Lower lobe of right lung (tissue), 2 donors: ENCODE results near the gene ZNF605. TPM values are rescaled to one million over a fixed set of nuclear protein-coding genes. Genes with fewer than 3 reads are reported as not detected.

ENCODE experiments used
- ATAC-seq, 2 donors: fragments of 200-7000 bp; cut with Tn5 transposase; one replicate each; pipeline ENCODE4 v1.9.1; 2020 to 2022; ENCODE audit warnings: mild to moderate bottlenecking in 2 of 2, moderate library complexity in 2 of 2
- DNase-seq: peaks from one replicate; pipeline ENCODE4 v3.0.0-alpha.2; 2020
- H3K27ac ChIP-seq: fragments of 200-600 bp; one replicate; pipeline ENCODE4 v1.8.0; 2022
- H3K27me3 ChIP-seq: fragments of 200-600 bp; one replicate; pipeline ENCODE4 v1.8.0; 2022; ENCODE audit warnings: low read depth
- H3K36me3 ChIP-seq: fragments of 200-600 bp; one replicate; pipeline ENCODE4 v1.8.0; 2022; ENCODE audit warnings: mild to moderate bottlenecking
- H3K4me1 ChIP-seq: fragments of 200-600 bp; one replicate; pipeline ENCODE4 v1.8.0; 2022
- H3K4me3 ChIP-seq: fragments of 200-600 bp; one replicate; pipeline ENCODE4 v1.8.0; 2022; ENCODE audit warnings: mild to moderate bottlenecking
- H3K9me3 ChIP-seq: fragments of 200-600 bp; one replicate; pipeline ENCODE4 v1.8.0; 2022
- intact Hi-C: fragments of 100-400 bp; cut with DNase I; formaldehyde crosslinking; loops from one replicate; pipeline ENCODE4 v1.11.0; 2022
- total RNA-seq: library from RNA; stranded (reverse); fragmentation: NEBNext Ultra II Directional; extraction: Animal tissue kit (Norgen Biotek cat#: 25700); gene quantifications from one replicate; pipeline ENCODE4 v1.2.1, GENCODE V29; 2021
- TF ChIP-seq, protein P1 (sequence below): fragments of 200-600 bp; IDR thresholded peaks from one replicate; pipeline ENCODE4 v1.8.0; 2022; ENCODE audit warnings: antibody characterized with exemption, mild to moderate bottlenecking
- donor health status: DM: no; HTN: yes; CAD: no; lungs with severe emphysema.

The ZNF605 gene
- total RNA-seq, 1 donor from 2014 or later = 13.3 TPM

DNA sequence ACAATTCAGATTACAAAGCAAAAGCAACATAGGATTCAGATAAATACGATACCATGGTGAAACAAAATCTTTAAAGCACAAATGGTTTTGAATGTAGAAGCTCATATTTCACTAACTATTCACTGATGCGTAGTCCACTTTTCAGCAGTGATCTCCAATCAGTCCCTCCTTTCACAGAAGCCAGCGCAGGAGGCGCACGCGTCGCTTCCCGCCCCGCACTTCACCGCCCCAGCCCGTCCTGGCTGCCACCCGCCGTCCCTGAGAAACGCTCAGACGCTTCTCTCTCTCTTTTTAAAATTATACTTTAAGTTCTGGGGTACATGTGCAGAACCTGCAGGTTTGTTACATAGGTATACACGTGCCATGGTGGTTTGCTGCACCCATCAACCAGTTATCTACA, 48.9 kb downstream of the ZNF605 start:
- H3K36me3 ChIP-seq = no peaks in the 10 kb centered on the region
- peaks cover 21% of the 10 kb centered on the region for H3K27me3 ChIP-seq
- H3K9me3 ChIP-seq = peaks cover 16% of the 10 kb centered on the region
- DNase-seq = no peak
- H3K4me3 ChIP-seq = no peak overlapping the region
- intact Hi-C loops = no loop called here
- TF ChIP-seq, protein P1, sequence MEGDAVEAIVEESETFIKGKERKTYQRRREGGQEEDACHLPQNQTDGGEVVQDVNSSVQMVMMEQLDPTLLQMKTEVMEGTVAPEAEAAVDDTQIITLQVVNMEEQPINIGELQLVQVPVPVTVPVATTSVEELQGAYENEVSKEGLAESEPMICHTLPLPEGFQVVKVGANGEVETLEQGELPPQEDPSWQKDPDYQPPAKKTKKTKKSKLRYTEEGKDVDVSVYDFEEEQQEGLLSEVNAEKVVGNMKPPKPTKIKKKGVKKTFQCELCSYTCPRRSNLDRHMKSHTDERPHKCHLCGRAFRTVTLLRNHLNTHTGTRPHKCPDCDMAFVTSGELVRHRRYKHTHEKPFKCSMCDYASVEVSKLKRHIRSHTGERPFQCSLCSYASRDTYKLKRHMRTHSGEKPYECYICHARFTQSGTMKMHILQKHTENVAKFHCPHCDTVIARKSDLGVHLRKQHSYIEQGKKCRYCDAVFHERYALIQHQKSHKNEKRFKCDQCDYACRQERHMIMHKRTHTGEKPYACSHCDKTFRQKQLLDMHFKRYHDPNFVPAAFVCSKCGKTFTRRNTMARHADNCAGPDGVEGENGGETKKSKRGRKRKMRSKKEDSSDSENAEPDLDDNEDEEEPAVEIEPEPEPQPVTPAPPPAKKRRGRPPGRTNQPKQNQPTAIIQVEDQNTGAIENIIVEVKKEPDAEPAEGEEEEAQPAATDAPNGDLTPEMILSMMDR = no peak
- H3K27ac ChIP-seq = no peak overlapping the region
- ATAC-seq = no peak
- peaks cover 22% of the 10 kb centered on the region for H3K4me1 ChIP-seq

DNA sequence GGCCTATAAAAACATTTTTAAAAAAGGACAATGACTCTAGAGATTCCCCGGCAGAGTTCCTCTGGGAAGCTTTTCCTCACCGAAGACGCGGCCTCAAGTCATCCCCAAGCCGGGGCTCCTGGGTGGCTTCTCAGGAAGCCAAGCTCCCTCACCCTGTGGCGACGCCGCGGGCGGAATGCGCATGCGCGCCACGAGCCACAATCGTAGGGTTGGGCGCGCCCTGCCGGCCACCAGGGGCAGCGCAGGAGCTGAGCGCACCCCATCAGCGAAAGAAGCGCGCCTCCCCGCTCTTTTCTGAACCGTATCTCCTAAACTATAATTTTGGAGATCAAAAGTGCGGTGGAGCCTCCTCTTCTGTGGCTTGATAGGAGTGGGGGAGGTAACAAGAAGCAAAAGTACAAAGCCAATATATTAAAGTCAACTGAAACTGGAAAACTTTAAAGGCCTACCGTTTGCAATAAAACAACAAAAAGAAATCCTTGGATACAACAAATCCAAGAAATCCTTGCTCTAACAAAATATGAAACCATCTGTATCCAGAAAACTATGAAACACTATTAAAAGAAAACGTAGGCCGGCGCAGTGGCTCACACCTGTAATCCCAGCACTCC, 51.3 kb downstream of the ZNF605 start:
- ATAC-seq (peak; percentile 59 to 74), DNase-seq (peak; percentile 89)
- intact Hi-C loops = no loop called here
- Histone ChIP-seq H3K4me3 (peak overlapping the region; percentile 39), H3K36me3 (no peaks in the 10 kb centered on the region), H3K9me3 (peaks cover 6% of the 10 kb centered on the region), H3K27ac (no peak overlapping the region), H3K4me1 (peaks cover 22% of the 10 kb centered on the region), H3K27me3 (peaks cover 21% of the 10 kb centered on the region)
- TF ChIP-seq, protein P1 = peak; percentile 89

DNA sequence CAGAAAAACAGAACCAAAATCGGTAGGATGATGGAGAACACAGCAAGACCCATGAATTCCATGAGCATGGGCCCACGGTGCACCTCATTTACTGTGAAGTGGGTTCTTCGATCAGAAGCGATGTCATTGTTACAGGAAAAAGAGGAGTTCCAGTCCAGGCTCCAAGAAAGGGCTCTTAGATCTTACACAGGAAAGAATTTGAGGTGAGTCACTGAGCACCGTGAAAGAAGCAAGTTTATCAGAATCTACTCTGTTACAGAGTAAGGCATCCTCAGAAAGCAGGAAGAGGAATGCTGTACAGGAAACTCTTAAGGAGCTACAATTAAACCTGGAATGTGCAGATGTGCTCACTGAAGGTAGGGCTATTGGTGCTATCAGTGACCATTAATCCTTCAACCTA, 57.1 kb downstream of the ZNF605 start:
- DNase-seq (no peak), ATAC-seq (no peak)
- Histone ChIP-seq H3K4me1 (no peaks in the 10 kb centered on the region), H3K27ac (no peak overlapping the region), H3K27me3 (no peaks in the 10 kb centered on the region), H3K36me3 (no peaks in the 10 kb centered on the region), H3K4me3 (no peak overlapping the region), H3K9me3 (no peaks in the 10 kb centered on the region)
- TF ChIP-seq, protein P1 = no peak
- intact Hi-C loops = no loop called here

DNA sequence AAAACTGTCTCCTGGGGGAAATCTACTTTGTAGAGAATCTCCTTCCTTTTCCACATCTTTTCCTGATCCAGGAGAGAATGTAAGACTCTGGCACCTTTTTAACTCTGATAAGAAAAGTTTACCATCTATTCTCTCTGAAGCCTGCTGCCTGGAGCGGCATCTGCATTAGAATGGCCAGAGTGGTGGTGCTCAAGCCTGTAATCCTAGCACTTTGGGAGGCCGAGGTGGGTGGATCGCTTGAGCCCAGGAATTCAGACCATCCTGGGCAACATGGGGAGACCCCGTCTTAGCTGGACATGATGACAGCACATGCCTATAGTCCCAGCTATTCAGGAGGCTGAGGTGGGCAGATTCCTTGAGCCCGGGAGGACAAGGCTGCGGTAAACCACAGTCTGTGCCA, 67.3 kb downstream of the ZNF605 start:
- intact Hi-C loops = no loop called here
- ATAC-seq (no peak), DNase-seq (no peak)
- H3K9me3 ChIP-seq = no peaks in the 10 kb centered on the region
- no peaks in the 10 kb centered on the region for H3K27me3 ChIP-seq
- peak overlapping the region; percentile 99 for H3K27ac ChIP-seq
- H3K36me3 ChIP-seq = peaks cover 16% of the 10 kb centered on the region
- no peak overlapping the region for H3K4me3 ChIP-seq
- TF ChIP-seq, protein P1 = no peak
- peaks cover 16% of the 10 kb centered on the region for H3K4me1 ChIP-seq

DNA sequence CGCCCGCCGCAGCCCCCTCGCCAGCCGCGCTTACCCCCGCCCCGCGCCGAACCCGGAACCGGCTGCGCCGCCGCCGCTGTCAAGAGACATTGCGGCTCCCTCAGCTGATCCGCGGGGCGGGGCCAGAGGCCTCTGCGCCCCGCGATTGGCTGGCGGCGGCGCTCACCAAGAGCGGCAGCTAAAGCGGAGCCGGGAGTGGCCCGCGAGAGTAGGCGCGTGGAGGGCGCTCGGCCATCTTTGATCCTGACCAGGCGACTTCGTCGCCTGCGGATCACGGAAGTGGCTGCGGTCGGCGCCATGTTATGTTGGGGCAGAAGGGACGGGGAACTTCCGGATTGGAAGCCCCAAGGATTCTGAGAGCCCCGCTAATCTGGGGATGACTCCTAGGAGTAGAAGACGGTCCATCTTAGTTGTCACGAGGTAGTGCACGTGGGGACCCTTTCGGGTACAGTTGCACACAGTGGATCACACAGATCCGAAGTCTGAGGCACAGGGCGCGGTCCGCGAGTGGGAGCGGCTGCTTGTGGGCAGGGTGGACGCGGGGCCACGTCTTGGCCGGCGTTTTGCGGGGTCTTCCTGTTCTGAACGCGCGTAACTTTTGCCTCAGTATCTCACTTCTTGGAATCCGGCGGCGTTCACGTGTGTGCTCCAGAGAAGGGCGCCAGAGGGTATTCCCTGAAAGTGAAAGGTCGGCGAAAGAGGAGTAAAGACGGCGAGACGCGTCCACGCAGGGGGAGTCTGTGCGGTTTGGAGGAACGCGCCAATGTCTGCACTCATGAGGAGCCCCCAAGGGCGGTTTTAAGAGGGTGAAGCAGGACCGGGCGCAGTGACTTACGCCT, 68.4 kb downstream of the ZNF605 start, which contains the start of gene CHFR:
TSS of gene CHFR (minus strand) at position 93 of the 839 bp plus-strand sequence. CDS start 277 bp downstream, outside the sequence.
- Histone ChIP-seq H3K27ac (peak within 1 kb of the TSS; percentile 99), H3K36me3 (peaks cover 23% of the 10 kb centered on the region), H3K4me3 (peak within 1 kb of the TSS; percentile 86), H3K27me3 (no peaks in the 10 kb centered on the region), H3K9me3 (no peaks in the 10 kb centered on the region), H3K4me1 (peaks cover 16% of the 10 kb centered on the region)
- ATAC-seq (peak; percentile 100), DNase-seq (peak; percentile 99)
- TF ChIP-seq, protein P1 = no peak
- intact Hi-C loops = no loop called here
